IPS-18c (cell line): ENCODE data around the gene NPR1.
"Not testable (repeated sequence)": the region's sequence is repeated elsewhere in the genome, so short reads cannot be mapped to it uniquely, and the experiment has no call there.

Experiments
- H3K4me3 ChIP-seq: 2 replicates; pipeline ENCODE4 v1.7.0; 2013; ENCODE audit warnings: low read depth, mild to moderate bottlenecking, low read length, moderate library complexity; ENCODE audit not compliant: insufficient read depth
- H3K9me3 ChIP-seq: one replicate; pipeline ENCODE4 v1.6.1; 2013; ENCODE audit warnings: mild to moderate bottlenecking, low read length, moderate library complexity; ENCODE audit not compliant: control insufficient read depth, insufficient read depth

The NPR1 gene

GRCh38 chr1:153696741-153697140, 18.3 kb downstream of the NPR1 start:
- Histone ChIP-seq H3K4me3 (no peak overlapping the region), H3K9me3 (no peaks in the 10 kb centered on the region)

GRCh38 chr1:153697191-153698019, 18.9 kb downstream of the NPR1 start:
- peak overlapping the region; percentile 34 for H3K4me3 ChIP-seq
- no peaks in the 10 kb centered on the region for H3K9me3 ChIP-seq

GRCh38 chr1:153698020-153698922, 19.8 kb downstream of the NPR1 start:
- H3K4me3 ChIP-seq: peak overlapping the region; percentile 34
- no peaks in the 10 kb centered on the region for H3K9me3 ChIP-seq

- H3K4me3 ChIP-seq: no peak overlapping the region; the same call in 1 of the 2 replicates
- H3K9me3 ChIP-seq: no peaks in the 10 kb centered on the region
Observed at GRCh38 chr1:153698923-153699714, 20.6 kb downstream of the NPR1 start.

- H3K4me3 ChIP-seq: no peak overlapping the region
- H3K9me3 ChIP-seq: no peaks in the 10 kb centered on the region
Observed at GRCh38 chr1:153699768-153700167, 21.3 kb downstream of the NPR1 start.

GRCh38 chr1:153705484-153705883, 27.0 kb downstream of the NPR1 start:
- H3K4me3 ChIP-seq: no peak overlapping the region
- no peaks in the 10 kb centered on the region for H3K9me3 ChIP-seq

GRCh38 chr1:153711026-153711425, 32.5 kb downstream of the NPR1 start:
- Histone ChIP-seq H3K4me3 (no peak overlapping the region), H3K9me3 (no peaks in the 10 kb centered on the region)

GRCh38 chr1:153716211-153716610, 37.7 kb downstream of the NPR1 start:
- not testable (repeated sequence) for H3K4me3 ChIP-seq, H3K9me3 ChIP-seq

GRCh38 chr1:153717330-153717729, 38.8 kb downstream of the NPR1 start:
- Histone ChIP-seq H3K9me3 (no peaks in the 10 kb centered on the region), H3K4me3 (no peak overlapping the region)

GRCh38 chr1:153723687-153724086, 45.2 kb downstream of the NPR1 start:
- Histone ChIP-seq H3K9me3 (no peaks in the 10 kb centered on the region), H3K4me3 (no peak overlapping the region)

- H3K9me3 ChIP-seq, H3K4me3 ChIP-seq: not testable (repeated sequence)
Observed at GRCh38 chr1:153724634-153725033, 46.1 kb downstream of the NPR1 start.

- no peaks in the 10 kb centered on the region for H3K9me3 ChIP-seq
Observed at GRCh38 chr1:153727463-153728304, 49.2 kb downstream of the NPR1 start, which contains the start of gene INTS3. Gene INTS3, plus strand, starts transcription at chr1:153728050. Its CDS starts 585 bp downstream, at chr1:153728635.

GRCh38 chr1:153728305-153729066, 50.0 kb downstream of the NPR1 start:
- peak overlapping the region; percentile 95 for H3K4me3 ChIP-seq

More at GRCh38 chr1:153727463-153728304, 49.2 kb downstream of the NPR1 start, which contains the start of gene INTS3:
- H3K4me3 ChIP-seq: peak within 1 kb of the TSS; percentile 95

GRCh38 chr1:153730468-153730988, 52.0 kb downstream of the NPR1 start:
- Histone ChIP-seq H3K4me3 (no peak overlapping the region), H3K9me3 (no peaks in the 10 kb centered on the region)

More at GRCh38 chr1:153728305-153729066, 50.0 kb downstream of the NPR1 start:
- H3K9me3 ChIP-seq: no peaks in the 10 kb centered on the region

- no peaks in the 10 kb centered on the region for H3K9me3 ChIP-seq
- H3K4me3 ChIP-seq: no peak overlapping the region
Observed at GRCh38 chr1:153733970-153734369, 55.5 kb downstream of the NPR1 start.
